Fibroblast of skin of right biceps (primary cell): Measurements from ENCODE around the gene PIGZ.

Experiments
- DNase-seq: peaks from one replicate; pipeline ENCODE4 v3.0.0-alpha.2; 2013

The PIGZ gene

GRCh38 chr3:196981657-196982056 lies 13.0 kb upstream of the PIGZ start:
- DNase-seq, result no peak

- DNase-seq, result peak; percentile 46
These were observed 10.9 kb upstream of the PIGZ start for GRCh38 chr3:196979545-196979944.

GRCh38 chr3:196976941-196977340 lies 8.3 kb upstream of the PIGZ start:
- DNase-seq, result no peak

GRCh38 chr3:196975349-196975748 lies 6.7 kb upstream of the PIGZ start:
- no peak for DNase-seq

GRCh38 chr3:196974661-196975060 lies 6.0 kb upstream of the PIGZ start:
- DNase-seq, result no peak

GRCh38 chr3:196971094-196971698 lies 2.6 kb upstream of the PIGZ start:
- no peak for DNase-seq

GRCh38 chr3:196970547-196971093 lies 2.0 kb upstream of the PIGZ start:
- no peak for DNase-seq

- DNase-seq, result peak; percentile 49
These were observed 1.3 kb upstream of the PIGZ start for GRCh38 chr3:196969660-196970546.

GRCh38 chr3:196969134-196969659 lies 564 bp upstream of the PIGZ start:
- peak; percentile 17 for DNase-seq

- DNase-seq, result no peak
These were observed 1.0 kb downstream of the PIGZ start for GRCh38 chr3:196967412-196968232.

GRCh38 chr3:196966526-196967401 lies 1.9 kb downstream of the PIGZ start:
- peak; percentile 44 for DNase-seq

- DNase-seq, result no peak
These were observed 2.8 kb downstream of the PIGZ start for GRCh38 chr3:196965804-196966173.

GRCh38 chr3:196965112-196965803 lies 3.4 kb downstream of the PIGZ start:
- DNase-seq, result no peak

- no peak for DNase-seq
These were observed 5.0 kb downstream of the PIGZ start for GRCh38 chr3:196963631-196963953.

- DNase-seq, result no peak
These were observed 5.6 kb downstream of the PIGZ start for GRCh38 chr3:196962930-196963630.

- DNase-seq, result no peak
These were observed 6.3 kb downstream of the PIGZ start for GRCh38 chr3:196962108-196962929.

GRCh38 chr3:196954832-196955231 lies 13.8 kb downstream of the PIGZ start:
- DNase-seq, result no peak

- DNase-seq, result no peak
These were observed 17.3 kb downstream of the PIGZ start for GRCh38 chr3:196951371-196951770.

- DNase-seq, result no peak
These were observed 18.9 kb downstream of the PIGZ start for GRCh38 chr3:196949750-196950149.

GRCh38 chr3:196949285-196949619 lies 19.4 kb downstream of the PIGZ start:
- no peak for DNase-seq
